HT1080 (cell line): ENCODE data around the gene VEZT. TPM values are rescaled to one million over a fixed set of nuclear protein-coding genes. Genes with fewer than 3 reads are reported as not detected.
"Not testable (repeated sequence)": the region's sequence is repeated elsewhere in the genome, so short reads cannot be mapped to it uniquely, and the experiment has no call there.

Experiments
- DNase-seq: peaks from one replicate; pipeline ENCODE4 v3.0.0-alpha.2; 2015; ENCODE audit warnings: low read depth
- total RNA-seq: library from RNA; depleted of rRNA; stranded (reverse); fragments of >200 nt; shearing (Covaris generic); gene quantifications from 2 replicates; pipeline ENCODE4 v1.2.3, GENCODE V29; 2014

The VEZT gene
- total RNA-seq, 1 experiment from 2014 or later: 60.4 TPM

DNA sequence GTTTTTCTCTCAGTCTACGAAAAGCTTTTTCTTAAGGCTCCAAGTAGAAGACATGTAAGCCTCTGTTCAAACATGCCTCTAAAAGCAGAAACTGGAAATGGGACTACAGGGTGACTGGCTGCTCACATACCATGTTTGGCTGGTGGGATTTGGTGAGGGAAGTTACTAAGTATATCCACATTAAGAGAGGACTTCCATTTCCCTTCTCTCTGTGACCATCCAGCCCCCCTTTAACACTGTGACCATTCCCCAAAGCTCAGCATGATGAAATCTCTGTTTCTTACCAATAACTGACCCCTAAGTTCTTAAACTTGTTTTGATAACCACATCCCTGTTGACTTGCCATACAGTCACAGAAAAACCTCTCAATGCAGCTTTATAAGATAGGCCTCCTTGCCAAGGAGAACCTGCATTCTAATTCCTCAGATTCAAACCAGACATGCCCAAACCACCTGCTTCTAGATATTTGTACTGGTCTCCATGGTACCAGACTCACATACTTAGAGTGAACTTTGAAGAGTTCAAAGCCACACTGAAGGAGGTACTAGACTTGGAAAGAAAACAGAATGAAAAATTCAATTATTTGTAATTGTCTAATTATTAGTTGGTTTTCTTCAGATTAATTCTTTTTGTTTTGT is 102.2 kb downstream of the VEZT start:
- DNase-seq: no peak

DNA sequence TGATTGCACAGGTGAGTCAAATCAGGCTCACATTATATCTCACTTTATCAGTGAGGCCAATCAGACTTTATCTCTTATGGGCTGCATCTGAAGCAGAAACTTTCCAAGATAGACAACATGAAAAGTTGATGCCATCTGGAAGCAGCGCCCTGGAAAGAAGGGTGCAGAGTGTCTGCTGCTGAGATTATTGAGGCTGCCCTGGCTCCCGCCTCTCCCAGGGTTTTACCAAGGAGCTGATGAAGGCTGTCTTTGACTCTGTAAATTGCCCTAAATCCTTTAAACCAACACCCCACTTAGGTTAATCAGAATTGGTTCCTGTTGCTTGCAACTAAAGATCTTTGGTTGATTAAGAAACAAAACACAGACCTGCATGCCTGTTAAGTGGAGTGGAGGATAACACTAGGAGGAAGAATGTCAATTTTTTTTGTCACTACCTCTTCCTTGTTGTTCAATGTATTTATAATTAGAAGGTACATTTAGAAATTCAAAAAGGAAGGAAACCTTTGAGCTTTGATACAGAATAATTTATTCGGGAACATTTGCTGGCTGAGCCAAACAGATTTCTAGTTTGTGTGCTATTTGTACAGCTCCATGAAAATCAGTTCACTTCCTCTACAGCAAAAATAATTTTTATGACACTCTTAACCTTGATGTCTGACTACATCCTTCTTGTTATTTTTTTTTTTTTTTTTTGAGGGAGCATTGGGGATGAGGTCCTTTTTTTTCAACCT is 104.1 kb downstream of the VEZT start:
- DNase-seq: no peak

DNA sequence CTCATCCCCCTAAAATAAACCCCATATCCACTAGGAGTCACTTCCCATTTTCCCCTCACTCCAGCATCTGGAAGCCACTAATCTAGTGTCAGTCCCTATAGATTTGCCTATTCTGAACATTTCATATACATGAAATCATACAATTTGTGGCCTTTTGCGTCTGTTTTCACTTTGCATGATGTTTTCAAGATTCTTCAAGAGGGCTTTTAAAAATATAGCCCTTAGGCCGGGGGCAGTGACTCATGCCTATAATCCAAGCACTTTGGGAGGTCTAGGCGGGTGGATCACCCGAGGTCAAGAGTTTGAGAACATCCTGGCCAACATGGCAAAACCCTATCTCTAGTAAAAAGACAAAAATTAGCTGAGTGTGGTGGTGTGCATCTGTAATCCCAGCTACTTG is 104.7 kb downstream of the VEZT start:
- DNase-seq: peak; percentile 7

DNA sequence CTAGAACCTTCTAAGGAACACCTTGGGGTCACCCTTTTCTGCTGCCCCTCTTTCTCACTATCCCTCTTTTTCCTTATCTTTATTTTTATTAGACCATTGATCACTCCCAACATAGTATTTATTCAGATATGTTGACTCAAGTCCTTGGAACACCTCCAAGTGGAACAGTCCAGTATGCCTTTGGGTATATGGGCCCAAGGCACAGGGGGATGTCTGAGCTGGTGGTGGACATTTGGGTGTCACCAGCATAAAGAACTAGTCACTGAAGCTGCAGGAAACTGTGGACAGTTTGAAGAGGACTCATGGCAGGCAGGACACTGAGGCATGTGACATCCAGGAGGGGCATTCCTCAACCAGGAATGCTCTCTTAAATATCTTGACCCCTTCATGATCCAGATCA is 105.6 kb downstream of the VEZT start:
- DNase-seq: no peak

DNA sequence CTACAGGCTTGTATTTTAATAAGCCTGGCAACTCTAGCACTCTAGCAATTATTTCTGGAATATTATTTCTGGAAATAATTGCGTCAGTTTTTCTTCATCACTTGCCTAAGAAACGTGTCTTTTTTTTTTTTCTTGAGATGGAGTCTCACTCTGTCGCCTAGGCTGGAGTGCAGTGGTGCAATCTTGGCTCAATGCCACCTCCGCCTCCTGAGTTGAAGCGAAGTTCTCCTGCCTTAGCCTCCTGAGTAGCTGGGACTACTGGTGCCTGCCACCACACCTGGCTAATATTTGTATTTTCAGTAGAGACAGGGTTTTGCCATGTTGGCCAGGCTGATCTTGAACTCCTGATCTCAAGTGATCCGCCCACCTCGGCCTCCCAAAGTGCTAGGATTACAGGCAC is 106.6 kb downstream of the VEZT start:
- not testable (repeated sequence) for DNase-seq

DNA sequence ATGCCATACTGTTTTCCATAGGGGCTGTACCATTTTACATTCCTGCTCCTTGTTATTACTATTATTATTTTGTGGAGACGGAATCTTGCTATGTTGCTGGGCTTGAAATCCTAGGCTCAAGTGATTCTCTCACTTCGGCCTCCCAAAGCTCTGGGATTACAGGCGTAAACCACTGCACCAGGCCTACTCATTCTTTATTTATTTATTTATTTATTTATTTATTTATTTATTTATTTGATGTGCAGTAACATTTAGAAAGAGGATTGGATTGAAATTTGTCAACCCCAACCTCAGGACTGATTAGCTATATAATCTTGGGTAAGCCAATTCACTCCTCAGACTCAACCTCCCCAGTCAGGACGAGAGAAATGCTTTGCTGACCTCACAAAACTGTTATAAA is 107.9 kb downstream of the VEZT start:
- no peak for DNase-seq

DNA sequence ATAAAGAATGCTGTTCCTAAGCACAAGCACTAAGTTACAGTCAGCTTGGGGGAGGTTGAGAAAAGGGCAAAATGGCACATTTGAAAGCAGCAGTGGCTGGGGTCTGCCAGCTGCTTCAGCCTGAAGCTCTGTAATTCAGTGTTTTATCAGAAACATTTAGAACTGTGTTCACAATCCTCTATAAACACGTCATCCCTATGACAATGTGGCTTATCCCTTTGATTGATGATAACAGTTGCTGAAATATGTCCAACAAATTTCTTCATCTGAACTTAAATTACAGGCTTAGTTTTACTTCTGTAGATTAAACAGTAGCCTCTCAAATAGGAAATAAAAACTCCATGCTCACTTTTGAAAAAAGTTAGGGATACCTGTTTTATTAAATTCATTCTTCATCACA is 108.8 kb downstream of the VEZT start:
- no peak for DNase-seq

DNA sequence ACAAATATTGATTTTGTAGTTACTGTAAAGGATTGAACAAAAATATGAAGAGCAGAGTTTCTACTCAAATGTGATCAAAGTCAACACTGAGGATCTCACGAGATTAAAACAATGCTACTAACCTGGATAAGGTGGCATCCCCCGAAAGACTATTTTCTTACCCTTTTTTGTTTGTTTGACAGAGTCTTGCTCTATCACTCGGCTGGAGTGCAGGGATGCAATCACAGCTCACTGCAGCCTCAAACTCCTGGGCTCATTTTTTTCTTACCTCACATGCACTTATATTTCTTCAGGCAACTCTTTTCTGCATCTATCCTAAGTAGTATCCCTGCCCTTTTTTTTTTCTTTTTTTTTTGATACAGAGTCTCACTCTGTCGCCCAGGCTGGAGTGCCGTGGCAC is 109.2 kb downstream of the VEZT start:
- no peak for DNase-seq

DNA sequence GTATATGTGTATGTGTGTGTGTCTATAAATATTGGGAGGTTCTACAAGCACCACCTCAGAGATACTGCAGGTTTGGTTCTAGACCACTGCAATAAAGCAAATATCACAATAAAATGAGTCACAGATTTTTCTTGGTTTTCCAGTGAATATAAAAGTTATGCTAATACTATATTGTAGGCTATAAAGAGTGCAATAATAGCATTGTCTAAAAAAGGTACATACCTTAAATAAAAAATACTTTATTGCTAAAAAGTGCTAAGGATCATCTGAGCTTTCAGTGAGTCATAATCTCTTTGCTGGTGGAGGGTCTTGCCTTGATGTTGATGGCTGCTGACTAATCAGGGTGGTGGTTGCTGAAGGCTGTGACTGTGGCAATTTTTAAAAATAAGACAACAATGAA is 111.1 kb downstream of the VEZT start:
- DNase-seq: peak; percentile 39

DNA sequence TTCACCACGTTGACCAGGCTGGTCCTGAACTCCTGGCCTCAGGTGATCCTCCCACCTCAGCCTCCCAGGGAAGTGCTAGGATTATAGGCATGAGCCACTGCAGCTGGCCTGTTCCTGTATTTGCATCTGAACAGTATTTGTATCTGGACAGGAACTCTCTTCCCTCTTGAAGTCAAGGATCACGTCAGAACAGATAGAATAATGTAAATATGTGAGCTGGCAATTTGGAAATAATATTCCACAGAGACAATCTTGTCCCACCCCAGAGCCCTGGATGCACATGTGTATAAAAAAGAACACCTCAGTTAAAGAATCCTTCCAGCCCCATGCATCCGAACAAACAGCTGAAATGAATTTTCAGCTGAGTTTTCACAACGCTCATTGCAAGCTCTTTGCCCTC is 118.3 kb downstream of the VEZT start:
- no peak for DNase-seq

DNA sequence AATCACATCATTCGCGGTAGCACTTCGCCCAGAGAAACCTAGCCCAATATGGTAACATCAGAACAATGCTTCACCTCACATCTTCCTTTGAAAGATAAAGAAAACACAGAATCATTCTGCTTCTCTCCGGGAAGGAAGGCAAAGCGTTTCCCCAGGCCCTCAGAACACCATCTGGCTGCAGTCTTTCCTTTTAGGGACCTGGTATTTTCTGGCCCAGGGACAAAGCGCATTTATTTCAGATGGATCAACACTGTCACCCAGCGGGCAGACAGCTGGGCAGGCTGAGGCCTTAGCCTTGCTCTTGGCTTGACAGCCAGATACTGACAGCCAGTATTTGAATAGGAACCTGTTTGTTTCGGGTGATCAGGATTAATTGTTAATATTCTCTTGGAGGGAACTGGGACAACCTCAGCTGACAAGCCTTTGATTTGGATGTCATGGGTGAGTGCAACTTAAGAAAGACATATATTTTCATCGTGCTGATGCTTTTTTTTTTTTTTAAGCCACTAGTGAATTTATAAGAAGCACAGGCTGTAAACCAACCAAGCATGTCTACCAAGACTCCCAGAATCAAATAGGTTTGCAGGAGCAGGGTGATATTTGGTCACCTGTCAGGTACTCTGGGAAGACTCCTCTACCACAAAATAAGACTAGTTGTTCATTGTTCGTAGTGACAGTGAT is 118.9 kb downstream of the VEZT start:
- peak; percentile 71 for DNase-seq

DNA sequence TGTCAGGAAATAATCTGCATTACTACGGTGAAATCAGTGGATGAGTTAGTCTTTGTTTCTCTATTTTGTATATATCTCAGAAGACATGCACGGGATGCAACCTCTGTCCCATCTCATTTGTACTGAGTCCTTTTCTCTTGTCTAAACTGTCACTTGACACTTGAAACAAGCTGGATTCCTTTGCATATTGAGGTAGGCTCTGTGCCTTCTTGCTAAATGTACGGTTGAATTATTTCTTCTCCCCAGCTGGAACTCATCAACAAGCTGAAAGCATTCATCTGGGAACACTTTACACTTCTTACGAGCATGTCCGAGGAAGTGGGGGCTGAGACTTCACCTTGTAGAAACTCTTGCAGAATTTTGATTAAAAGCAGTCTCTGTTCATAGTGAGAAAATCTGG is 119.5 kb downstream of the VEZT start:
- DNase-seq: no peak

DNA sequence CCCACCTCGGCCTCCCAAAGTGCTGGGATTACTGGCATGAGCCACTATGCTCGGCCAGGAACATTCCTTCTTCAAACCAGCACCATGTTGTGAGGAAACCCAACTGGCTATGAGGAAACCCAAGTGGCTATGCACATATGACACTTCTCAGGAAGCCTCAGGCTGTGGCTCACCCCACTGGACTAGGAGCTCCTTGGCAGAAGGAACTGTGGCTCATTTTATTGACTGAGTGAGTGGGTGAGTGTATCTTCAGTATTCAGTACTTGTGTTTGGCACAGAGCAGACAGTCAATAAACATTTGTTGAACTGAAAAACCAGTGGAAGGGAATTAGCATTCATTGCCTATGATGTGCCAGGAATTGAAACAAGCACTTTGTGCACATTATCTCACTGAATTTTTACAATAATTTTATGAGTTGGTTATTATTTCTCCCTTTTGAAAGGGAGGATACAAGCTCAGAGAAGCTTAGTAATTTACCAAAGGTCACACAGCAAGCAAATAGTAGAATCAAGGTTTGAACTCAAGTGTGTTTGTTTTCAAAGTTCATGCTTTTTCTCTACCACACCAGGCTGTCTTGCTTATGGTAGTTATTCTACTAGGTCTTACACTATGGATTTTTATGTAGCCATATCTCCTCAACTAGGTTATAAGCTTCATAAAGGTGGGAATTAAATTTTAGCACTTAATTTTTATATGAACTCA is 121.6 kb downstream of the VEZT start:
- DNase-seq: peak; percentile 12

DNA sequence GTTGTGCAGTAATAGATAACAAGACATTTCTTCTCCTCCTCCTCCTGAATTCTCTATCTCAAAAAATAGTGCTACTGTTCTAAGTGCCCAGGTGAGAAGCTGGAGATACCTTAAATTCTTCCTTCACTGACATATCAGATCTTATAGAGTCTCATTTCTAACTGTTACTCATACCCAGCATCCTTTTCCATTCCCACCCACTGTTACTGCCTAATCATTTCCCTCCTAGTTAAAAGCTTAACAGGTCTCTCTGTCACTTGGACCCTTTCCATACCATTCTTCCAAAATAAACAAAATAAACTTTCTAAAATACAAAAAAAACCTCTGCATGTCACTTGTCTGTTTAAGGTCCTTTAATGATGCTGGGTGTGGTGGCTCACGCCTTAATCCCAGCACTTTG is 124.4 kb downstream of the VEZT start:
- no peak for DNase-seq

DNA sequence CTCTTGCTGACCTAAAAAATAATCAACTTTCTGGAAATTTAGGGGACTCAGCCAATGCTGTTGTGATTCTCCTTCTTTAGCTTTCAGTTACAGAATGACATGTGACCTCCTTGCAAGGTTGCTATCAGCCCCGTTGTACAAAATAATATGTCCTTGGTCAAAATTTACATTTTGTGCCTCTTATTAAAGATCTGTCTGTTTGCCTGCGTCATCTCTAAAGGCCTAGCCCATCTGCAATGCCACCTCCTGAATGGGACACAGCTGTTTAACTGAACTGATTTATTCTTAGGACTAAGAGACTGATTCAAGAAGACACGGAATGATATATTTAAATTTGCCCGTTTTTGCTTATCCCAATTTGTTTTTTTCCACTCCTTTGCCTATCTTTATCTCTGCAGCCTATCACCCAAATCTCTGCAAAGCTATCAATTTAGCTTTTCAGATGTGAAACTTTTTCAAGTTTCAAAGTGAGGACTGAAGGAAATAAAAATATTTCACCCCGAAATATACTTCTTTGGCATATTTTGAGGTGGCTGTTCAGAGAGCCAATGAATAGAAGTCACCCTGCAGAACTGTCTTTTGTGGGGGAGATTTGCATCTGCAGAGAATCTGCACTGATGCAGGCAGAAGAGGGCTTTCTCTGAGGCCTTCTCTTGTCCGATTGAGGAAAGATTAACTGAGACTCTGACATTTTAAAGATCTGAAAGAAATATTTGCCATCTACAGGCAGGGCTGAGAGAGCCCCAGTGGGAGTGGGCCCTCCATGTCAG is 126.0 kb downstream of the VEZT start:
- no peak for DNase-seq

DNA sequence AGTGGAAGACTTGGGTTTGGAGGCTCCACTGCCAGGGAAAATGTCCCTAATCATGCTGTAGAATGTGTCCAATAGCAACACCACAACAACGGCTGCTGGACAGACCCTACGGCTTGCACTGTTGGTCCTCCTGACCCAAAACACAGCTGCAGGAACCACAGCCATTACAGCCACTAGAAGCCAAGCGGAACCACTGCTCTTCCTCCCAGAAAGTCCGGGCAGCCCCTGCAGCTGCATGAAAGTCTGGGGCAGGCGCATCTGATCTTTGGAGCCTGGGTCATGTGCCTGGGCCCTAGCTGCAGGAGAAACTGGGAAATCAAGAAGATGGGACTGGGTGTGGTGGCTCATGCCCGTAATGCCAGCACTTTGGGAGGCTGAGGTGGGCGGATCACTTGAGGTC is 131.7 kb downstream of the VEZT start:
- DNase-seq: no peak

DNA sequence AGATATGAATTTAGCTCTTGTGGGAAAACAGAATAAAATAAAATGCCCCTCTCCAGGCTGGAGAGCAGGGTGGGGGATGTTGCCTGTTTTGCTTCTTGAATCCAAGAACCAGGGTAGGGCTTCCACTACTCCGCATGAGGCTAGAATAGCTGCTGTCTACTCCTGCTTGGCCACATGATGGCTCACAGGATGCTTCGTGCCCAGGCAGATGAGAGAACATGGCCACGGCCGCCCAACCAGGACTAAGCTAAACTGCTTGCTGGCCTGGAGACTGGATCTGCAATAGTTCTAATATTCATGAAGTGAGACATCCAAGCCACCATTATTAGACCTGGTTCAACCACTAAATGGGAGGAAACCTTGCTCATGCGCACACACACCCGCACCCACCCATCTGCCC is 134.1 kb downstream of the VEZT start:
- no peak for DNase-seq
